ENCODE data around the gene FRMD8. TPM values are rescaled to one million over a fixed set of nuclear protein-coding genes. Genes with fewer than 3 reads are reported as not detected.

FRMD8 gene
- total RNA-seq, 1 experiment from 2014 or later, result 51.1 TPM

DNA sequence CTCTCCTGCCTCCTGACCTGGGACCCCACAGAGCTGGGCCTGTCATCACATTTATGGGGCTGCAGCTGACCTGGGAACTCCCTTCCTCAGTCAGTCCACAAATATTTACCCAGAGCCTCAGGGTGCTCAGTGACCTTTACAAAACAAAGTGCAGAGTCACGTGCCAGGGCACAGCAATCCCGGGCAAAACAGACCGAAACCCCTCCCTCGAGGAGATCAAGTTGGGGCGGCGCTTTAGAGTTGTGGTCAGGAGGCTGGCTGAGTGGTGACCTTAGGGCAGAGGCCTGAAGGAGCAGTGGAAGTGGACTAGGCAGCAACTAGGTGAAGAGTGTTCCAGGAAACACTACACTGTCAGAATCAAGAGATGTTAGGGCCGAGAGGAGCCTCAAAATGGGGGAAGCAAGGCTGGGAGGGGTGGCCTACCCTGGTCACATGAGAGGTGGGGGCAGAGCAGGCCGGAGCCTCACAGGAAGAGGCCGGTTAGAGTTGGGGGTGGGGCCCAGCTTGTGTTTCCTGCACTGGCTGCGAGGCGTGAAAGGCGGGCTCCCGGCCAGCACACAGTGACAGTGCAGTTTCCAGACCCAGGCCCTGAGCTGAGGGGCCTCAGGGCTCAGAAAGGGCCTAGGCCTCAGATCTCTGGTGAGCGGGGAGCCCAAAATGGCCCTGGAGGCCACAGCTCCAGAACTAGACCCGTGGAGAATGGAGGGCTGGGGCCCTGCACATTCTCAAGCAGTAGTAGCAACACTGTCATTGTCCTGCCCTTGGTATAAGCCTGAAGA lies 32.4 kb downstream of the FRMD8 start:
- Histone ChIP-seq H3K36me3 (ENCODE audit: insufficient read depth, low read length, poor library complexity, severe bottlenecking) (peaks cover 2% of the 10 kb centered on the region), H3K4me1 (ENCODE audit: insufficient read depth, low read length, poor library complexity, severe bottlenecking) (peaks cover 69% of the 10 kb centered on the region), H3K27me3 (replicated peaks; ENCODE audit: insufficient read depth, low read depth, low read length, poor library complexity) (no peaks in the 10 kb centered on the region), H3K4me3 (ENCODE audit: low read depth, low read length, poor library complexity, severe bottlenecking) (peak overlapping the region; percentile 31), H3K9me3 (ENCODE audit: low read depth, low read length, poor library complexity, severe bottlenecking) (no peaks in the 10 kb centered on the region), H3K27ac (ENCODE audit: low read depth, low read length, poor library complexity, severe bottlenecking) (peak overlapping the region; percentile 100)
- CTCF ChIA-PET, result interaction anchor here (0.6 to 0.8 kb wide), 3 partner anchors 78 to 441 kb away, joined by 3 to 4 read pairs (median 4); partner anchors contain the start of gene MUS81
- intact Hi-C loops (cut with micrococcal nuclease; ENCODE audit: unreplicated experiment), result loop anchor here (2.0 to 5.0 kb wide), 2 partner anchors 37 to 84 kb away; partner anchors contain the start of gene SLC25A45
- DNase-seq (ENCODE audit: low spot score), result peak; percentile 99
- no peak for TF ChIP-seq EZH2 (IDR thresholded peaks at IDR 0.05; ENCODE audit: borderline replicate concordance, low read depth, low read length, poor library complexity, severe bottlenecking)
- TF ChIP-seq, protein P1, sequence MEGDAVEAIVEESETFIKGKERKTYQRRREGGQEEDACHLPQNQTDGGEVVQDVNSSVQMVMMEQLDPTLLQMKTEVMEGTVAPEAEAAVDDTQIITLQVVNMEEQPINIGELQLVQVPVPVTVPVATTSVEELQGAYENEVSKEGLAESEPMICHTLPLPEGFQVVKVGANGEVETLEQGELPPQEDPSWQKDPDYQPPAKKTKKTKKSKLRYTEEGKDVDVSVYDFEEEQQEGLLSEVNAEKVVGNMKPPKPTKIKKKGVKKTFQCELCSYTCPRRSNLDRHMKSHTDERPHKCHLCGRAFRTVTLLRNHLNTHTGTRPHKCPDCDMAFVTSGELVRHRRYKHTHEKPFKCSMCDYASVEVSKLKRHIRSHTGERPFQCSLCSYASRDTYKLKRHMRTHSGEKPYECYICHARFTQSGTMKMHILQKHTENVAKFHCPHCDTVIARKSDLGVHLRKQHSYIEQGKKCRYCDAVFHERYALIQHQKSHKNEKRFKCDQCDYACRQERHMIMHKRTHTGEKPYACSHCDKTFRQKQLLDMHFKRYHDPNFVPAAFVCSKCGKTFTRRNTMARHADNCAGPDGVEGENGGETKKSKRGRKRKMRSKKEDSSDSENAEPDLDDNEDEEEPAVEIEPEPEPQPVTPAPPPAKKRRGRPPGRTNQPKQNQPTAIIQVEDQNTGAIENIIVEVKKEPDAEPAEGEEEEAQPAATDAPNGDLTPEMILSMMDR (conservative IDR thresholded peaks at IDR 0.05; ENCODE audit: low read depth, low read length), result no peak
- POLR2A ChIA-PET (ENCODE audit: low non-redundant PET), result interaction anchor here (0.6 to 1.7 kb wide), 9 partner anchors 11 to 428 kb away, joined by 3 to 17 read pairs (median 5); partner anchors contain the start of gene MALAT1
- no TSS peak for BruUV-seq (replicated peaks)

DNA sequence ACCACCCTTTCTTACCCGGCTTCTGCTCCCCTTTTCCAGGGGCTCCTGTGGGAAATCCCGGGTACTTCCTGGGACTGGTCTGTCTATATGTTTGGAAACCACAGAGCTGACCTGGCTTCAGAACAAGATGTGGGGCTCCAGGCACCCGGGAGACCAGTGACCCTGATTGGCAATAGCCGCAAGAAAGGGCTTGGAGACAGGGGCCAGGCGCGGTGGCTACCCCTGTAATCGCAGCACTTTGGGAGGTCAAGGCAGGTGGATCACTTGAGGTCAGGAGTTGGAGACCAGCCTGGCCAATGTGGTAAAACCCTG lies 33.0 kb downstream of the FRMD8 start:
- H3K36me3 ChIP-seq (ENCODE audit: insufficient read depth, low read length, poor library complexity, severe bottlenecking), result peaks cover 8% of the 10 kb centered on the region
- peak overlapping the region; percentile 100 for H3K27ac ChIP-seq (ENCODE audit: low read depth, low read length, poor library complexity, severe bottlenecking)
- no peaks in the 10 kb centered on the region for H3K9me3 ChIP-seq (ENCODE audit: low read depth, low read length, poor library complexity, severe bottlenecking)
- H3K4me1 ChIP-seq (ENCODE audit: insufficient read depth, low read length, poor library complexity, severe bottlenecking), result peaks cover 71% of the 10 kb centered on the region
- H3K27me3 ChIP-seq (replicated peaks; ENCODE audit: insufficient read depth, low read depth, low read length, poor library complexity), result no peaks in the 10 kb centered on the region
- ChIA-PET POLR2A (ENCODE audit: low non-redundant PET) (interaction anchor here (0.6 to 1.7 kb wide), 8 partner anchors 11 to 428 kb away, joined by 3 to 17 read pairs (median 4); partner anchors contain the start of gene MALAT1), CTCF (interaction anchor here (0.7 to 0.8 kb wide), 2 partner anchors 78 to 441 kb away, joined by 3 to 4 read pairs; partner anchors contain the start of gene MUS81)
- intact Hi-C loops (cut with micrococcal nuclease; ENCODE audit: unreplicated experiment), result loop anchor here (2.0 to 5.0 kb wide), 2 partner anchors 37 to 83 kb away; partner anchors contain the start of gene SLC25A45
- H3K4me3 ChIP-seq (ENCODE audit: low read depth, low read length, poor library complexity, severe bottlenecking), result peak overlapping the region; percentile 31
- BruUV-seq (replicated peaks), result TSS peak; percentile 81
- DNase-seq (ENCODE audit: low spot score), result no peak
- TF ChIP-seq, protein P1 (conservative IDR thresholded peaks at IDR 0.05; ENCODE audit: low read depth, low read length), result no peak
- TF ChIP-seq EZH2 (IDR thresholded peaks at IDR 0.05; ENCODE audit: borderline replicate concordance, low read depth, low read length, poor library complexity, severe bottlenecking), result no peak

DNA sequence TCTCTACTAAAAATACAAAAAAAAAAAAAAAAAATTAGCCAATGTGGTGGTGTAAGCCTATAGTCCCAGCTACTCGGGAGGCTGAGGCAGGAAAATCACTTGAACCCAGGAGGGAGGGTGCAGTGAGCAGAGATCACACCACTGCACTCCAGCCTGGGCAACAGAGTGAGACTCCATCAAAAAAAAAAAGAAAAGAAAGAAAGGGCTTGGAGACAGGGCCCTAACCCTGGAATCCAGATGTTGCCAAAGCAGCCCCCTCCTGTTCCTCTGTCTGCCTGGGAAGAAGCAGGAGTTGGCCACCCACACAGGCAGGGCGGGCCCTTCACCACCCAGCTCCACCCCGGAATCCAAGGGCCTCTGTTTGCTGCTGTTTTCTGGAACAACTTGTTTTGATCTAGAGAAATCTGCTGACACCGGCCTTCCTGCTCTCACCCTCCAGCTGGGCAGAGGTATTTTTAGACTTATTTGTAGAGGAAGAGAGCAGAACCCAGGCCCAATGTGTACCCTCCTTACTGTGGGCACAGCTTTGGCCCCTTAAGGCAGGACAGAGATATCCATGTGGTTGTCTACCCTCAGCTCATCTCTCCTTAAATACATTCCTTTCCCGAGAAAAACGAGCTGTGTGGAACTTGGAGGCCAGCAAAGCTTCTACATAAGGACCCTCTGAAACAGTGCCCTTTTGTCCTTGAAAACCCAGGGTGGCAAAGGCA lies 33.5 kb downstream of the FRMD8 start:
- POLR2A ChIA-PET (ENCODE audit: low non-redundant PET), result interaction anchor here (0.5 to 1.9 kb wide), 12 partner anchors 10 to 427 kb away, joined by 3 to 21 read pairs (median 4); partner anchors contain the start of gene MALAT1
- H3K4me3 ChIP-seq (ENCODE audit: low read depth, low read length, poor library complexity, severe bottlenecking), result peak overlapping the region; percentile 31
- DNase-seq (ENCODE audit: low spot score), result peak; percentile 98
- peak overlapping the region; percentile 100 for H3K27ac ChIP-seq (ENCODE audit: low read depth, low read length, poor library complexity, severe bottlenecking)
- H3K27me3 ChIP-seq (replicated peaks; ENCODE audit: insufficient read depth, low read depth, low read length, poor library complexity), result no peaks in the 10 kb centered on the region
- H3K4me1 ChIP-seq (ENCODE audit: insufficient read depth, low read length, poor library complexity, severe bottlenecking), result peaks cover 76% of the 10 kb centered on the region
- no peaks in the 10 kb centered on the region for H3K9me3 ChIP-seq (ENCODE audit: low read depth, low read length, poor library complexity, severe bottlenecking)
- BruUV-seq (replicated peaks), result no TSS peak
- H3K36me3 ChIP-seq (ENCODE audit: insufficient read depth, low read length, poor library complexity, severe bottlenecking), result peaks cover 13% of the 10 kb centered on the region
- no peak for TF ChIP-seq EZH2 (IDR thresholded peaks at IDR 0.05; ENCODE audit: borderline replicate concordance, low read depth, low read length, poor library complexity, severe bottlenecking)
- TF ChIP-seq, protein P1 (conservative IDR thresholded peaks at IDR 0.05; ENCODE audit: low read depth, low read length), result no peak
- CTCF ChIA-PET, result interaction anchor here (0.7 to 0.8 kb wide), 2 partner anchors 77 to 440 kb away, joined by 3 to 4 read pairs; partner anchors contain the start of gene MUS81
- intact Hi-C loops (cut with micrococcal nuclease; ENCODE audit: unreplicated experiment), result loop anchor here (2.0 to 5.0 kb wide), 3 partner anchors 38 to 83 kb away; partner anchors contain the start of gene SLC25A45

Measured in A673 (cell line).